Measurements from ENCODE around the gene GSTO1. TPM values are rescaled to one million over a fixed set of nuclear protein-coding genes. Genes with fewer than 3 reads are reported as not detected.

Gene GSTO1
- total RNA-seq, 1 donor from 2014 or later: 52.4 TPM

DNA sequence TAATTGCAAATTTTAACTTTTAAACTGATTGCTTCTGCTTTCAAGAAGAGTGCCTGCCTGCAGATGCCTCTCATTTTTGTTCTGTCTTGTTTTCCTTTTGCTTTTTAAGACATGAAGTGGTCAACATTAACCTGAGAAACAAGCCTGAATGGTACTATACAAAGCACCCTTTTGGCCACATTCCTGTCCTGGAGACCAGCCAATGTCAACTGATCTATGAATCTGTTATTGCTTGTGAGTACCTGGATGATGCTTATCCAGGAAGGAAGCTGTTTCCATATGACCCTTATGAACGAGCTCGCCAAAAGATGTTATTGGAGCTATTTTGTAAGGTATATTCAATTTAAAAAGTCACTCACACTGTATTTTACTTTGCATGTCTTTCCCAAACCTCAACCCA lies 23.1 kb downstream of the GSTO1 start:
- ATAC-seq: no peak

DNA sequence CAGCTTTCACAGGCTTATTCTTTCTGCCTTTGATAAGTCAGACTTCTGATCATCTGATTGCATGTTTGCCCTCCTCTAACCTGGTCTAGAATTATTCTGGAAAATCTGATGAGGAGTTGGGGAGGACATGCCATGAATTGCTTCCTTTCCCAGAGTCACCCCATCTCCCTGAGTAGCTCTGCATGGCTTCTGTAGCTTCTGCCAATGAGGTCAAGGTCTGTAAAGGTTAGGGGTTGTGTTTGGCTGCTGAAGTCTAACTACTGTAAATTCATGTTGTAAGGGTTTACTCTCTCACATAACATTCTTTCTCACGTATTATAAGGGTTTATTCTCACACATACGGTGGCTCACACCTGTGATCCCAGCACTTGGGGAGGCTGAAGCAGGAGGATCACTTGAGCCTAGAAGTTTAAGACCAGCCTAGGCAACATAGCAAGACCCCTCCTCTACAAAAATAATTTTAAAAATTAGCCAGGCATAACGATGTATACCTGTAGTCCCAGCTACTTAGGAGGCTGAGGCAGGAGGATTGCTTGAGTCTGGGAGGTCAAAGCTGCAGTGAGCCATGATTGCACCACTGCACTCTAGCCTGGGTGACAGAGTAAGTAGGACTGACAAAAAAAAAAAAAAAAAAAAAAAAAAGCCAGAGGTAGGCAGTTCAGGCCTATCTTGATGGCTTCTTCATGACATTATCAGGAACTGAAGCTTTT lies 25.0 kb downstream of the GSTO1 start:
- ATAC-seq: no peak

DNA sequence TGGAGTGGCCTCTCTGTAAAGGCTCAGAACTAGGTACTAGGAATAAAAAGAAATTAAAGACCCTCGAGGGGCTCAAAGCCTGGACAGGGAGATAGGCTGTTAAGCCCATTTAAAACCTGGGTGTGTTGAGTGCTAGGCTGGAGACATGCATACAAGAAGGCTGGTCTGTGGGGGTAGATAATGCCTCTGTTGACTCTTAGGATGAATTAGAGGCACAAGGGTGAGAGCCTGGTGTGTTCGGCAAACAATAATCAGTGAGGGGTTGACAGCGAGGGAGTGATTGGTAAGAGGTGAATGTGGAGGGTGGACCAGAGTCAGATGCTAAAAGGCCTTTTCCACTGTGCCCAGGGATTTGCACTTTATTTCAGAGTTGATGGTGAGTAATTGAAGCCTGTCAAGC lies 27.0 kb downstream of the GSTO1 start:
- ATAC-seq: no peak

DNA sequence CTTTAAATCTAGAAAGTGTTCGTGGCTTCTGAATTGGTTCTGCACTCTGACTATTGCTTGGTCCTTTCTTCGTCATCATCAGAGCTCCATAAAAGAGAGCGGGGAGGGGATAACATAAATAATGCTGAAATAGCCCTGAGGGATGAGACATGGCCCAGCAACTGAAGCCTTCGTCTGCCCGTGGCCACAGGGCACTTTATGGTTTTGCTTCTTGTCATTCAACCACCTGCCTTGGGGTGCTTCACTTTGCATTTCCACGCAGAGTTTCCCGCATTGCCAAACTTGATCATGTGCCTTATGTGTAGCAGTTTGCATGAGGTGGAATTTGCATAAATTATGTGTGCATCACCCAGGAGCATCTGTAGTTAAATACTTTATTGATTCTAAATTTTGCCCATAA lies 30.2 kb downstream of the GSTO1 start:
- no peak for ATAC-seq

DNA sequence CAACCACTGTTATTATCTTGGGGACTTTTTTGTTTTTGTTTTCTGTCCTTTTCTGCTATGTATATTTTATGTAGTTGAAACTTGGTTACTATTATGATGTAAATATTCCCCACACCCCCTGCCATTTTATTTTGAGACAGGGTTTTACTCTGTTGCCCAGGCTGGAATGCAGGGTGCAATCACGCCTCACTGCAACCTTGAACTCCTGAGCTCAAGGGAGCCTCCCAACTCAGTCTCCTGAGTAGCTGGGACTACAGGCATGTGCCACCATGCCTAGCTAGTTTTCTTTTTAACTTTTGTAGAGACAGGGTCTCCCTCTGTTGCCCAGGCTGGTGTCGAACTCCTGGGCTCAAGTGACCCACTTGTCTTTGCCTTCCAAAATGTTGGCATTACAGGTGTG lies 32.2 kb downstream of the GSTO1 start:
- no peak for ATAC-seq

DNA sequence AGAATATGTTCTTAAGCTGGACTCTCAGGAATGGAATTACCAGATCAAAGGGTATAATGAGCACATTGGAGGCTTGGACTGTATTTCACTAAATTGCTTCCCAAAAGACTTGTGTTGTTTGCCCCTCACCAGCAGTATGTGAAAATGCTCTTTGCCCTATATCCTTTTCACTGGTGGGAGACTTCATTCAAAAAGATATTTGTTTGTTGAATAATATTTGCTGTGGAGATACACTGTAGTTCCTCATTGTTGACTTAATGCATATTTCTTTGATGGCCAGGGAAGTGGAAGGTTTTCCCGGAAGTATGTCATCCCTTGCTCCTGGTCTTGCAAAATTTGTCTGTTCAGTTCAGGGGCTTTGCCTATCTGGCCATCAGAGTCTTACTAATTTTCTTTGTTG lies 33.7 kb downstream of the GSTO1 start:
- no peak for ATAC-seq

DNA sequence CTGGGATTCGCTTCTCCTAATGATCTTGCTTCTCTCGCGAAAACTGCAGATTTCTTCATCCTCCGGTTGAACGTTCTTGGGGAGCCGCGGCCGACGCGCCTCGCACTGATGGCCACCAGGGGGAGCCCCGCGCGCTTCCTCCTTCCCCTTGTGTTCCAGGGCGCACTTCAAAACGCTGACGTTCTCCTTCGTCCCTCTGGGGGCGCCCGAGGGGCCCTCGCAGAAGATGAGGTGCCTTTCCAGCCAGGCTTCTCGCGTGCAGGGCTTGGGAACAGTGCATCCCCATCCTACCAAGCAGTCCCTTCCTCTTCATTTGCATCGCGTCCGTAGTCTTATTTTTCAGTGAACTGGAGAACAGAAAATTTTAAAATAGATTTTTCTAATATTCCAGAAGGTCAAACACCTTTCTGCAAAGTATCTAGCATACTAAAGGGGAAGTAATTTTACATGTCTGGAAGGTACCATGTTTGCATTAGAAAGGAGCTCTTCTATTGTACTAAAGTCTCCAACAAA lies 36.8 kb downstream of the GSTO1 start:
- ATAC-seq: peak; percentile 99

DNA sequence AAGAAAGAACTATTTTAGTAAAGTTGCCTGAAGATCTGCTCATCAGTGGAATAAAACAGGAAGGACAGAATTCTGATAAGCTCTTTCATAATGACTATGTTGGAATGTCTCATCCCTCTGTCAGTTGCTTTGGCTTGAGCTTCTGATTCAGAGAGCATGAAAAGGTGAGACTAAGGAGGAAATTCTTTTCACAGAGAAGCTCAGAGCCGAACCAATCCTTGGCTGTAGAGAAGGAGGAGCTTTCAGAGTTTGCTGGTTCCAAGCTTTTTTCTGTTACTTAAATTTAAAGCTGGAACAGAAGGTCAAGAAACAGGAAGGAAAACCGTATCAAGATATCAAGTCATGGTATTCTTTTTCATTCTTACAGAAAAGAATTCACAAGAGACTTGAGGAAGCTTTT lies 38.3 kb downstream of the GSTO1 start:
- ATAC-seq: peak; percentile 53

DNA sequence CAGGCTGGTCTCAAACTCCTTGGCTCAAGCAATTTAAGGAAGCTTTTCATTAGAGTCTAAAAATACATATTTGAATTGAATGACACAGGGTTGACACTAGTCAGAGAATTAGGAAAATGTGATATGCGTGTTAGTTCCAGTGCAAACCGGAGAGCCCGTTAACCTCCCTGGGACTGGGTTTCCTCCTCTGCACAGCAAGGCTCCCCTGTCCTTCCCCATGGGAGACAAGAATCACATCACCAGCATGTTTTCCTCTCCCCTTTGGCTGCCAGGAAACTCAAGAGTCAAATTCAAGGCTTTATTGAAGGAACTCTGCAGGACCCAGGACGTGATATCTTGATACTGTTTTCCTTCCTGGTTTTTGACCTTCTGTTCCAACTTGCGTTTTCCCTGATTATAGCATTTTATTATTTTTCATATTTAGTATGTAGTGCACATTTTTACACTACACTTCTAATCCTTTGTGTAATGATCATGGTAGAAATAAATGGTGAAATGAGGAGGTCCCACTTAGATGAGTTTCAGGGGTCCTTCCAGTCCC lies 39.2 kb downstream of the GSTO1 start:
- no peak for ATAC-seq

DNA sequence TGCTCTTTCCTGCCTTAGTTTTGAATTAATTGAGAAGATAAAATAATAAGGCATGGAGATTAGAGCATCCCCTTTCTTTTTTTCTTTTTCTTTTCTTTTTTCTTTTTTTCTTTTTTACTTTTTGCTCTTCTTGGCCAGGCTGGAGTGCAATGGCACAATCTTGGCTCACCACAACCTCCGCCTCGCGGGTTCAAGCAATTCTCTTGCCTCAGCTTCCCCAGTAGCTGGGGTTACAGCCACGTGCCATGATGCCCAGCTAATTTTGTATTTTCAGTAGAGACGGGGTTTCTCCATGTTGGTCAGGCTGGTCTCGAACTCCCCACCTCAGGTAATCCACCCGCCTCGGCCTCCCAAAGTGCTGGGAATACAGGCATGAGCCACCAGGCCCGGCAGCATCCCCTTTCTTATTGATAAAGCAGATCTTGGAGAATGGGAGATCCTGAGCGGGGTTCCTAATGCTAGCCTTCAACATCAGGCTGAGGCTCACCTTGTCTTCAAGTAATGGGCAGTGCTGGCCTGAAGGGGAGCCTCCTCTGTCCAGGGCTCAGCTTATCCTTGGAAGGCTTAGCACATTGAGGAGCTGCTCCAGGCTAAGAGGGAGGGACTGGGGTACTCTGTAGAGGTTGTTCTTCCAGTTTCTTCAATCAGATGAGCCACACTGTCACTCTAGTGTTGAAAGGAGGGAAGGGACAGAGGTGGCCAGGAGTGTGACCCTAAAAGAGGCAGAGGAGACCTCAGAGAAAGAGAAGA lies 42.2 kb downstream of the GSTO1 start:
- ATAC-seq: no peak

DNA sequence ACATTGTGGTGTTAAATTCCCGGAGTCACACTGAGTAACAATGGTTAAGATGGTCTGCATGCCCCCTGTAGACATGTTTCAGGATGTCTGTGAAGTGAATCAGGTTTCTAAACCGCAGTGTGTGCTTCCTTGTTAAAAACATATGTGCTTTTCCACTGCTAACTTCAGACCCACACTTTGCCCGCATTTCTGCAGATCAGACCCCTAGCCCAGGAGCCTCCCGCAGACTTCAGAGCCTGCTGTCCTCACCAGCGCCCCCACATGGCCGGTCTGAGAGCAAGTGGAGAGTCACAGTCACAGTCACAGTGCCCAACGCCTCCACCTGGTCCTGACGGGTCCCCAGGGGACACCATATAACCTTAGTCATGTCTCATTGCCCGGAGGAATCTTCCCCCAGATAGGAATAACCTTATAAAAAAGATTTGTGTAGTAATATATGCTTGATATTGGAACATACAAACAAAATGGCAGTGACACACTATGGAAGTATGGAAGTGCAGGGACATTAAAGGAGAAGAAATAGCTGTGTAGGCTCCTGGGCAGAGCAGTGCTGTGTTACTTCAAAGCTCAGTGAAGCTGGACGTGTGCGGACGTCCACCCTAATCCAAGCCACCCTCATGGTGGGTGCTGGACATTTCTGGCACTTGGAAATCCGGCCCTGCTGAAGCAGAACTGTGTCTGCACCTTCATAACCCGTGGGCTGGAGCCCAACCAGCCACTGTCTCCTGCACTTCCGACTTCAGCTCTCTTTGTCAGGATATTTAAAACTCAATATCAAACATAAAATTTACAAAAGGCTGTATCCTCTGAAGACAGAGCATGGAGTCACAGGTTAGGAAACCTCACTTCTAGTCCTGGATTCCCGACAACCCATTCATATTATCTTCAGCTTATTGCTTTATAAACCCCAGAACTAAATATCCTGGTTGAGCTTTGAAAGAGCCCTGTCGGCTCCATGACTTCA lies 43.3 kb downstream of the GSTO1 start:
- ATAC-seq: no peak

DNA sequence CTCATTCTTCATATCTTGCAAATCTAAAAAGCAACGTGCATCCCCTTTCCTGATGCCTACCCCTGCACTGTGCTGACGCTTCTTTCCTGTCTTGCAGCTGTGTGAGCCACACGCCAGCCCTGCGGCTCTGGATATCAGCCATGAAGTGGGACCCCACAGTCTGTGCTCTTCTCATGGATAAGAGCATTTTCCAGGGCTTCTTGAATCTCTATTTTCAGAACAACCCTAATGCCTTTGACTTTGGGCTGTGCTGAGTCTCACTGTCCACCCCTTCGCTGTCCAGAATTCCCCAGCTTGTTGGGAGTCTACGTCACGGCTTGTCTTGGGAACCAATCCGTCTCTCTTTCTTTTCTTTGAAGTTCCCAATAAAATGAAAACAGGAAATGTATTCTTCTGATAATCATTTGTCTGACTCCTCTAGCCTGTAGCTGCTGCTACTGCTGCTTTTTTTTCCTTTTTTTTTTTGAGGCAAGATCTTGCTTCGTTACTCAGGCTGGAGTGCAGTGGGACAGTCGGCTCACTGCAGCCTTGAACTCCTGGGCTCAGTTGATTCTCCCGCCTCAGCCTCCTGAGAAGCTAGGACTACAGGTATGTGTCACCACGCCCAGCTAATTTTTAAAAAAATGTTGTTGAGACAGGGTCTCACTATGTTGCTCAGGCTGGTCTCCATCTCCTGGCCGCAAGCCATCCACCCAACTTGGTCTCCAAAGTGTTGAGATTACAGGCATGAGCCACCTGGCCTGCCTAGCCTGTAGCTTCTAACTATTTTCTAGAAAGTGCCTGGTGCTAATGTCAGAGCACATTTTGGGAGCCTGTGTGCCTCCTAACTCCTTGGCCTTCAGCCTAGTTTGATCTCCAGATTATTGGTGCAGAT lies 44.6 kb downstream of the GSTO1 start:
- no peak for ATAC-seq

DNA sequence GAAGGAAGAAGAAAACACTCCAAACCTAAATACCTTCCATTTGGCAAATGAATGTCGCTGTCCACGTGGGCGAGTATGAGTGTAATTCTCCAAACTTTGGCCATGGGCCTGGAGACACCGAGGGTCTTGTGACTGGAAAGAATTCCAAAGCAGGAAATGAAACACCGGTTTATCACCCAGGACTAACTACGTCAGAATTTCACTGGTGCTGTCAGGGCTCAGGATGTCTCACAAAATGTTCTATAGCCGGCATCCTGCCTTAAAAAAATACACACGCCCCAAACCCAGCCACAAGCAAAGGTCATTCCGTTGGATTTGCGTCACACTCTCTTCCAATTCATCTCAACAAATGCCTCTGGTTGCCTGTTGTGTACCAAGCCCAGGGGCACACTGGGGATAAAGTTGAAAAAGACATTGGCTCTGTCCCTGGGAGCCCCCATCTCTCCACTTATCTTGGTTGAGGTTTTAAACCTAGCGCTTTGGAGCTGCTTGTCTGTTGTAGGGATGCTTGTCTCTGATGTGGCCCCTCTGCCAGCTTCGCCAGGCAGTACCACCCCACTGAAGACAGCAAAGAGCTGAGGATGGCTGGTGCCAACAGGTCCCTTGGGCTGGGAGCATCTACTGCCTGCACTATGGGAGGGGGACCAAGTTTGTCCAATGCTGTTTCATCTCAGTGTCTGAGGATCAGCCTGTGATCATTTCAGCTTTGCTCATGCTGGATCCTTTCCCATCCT lies 45.5 kb downstream of the GSTO1 start:
- no peak for ATAC-seq

DNA sequence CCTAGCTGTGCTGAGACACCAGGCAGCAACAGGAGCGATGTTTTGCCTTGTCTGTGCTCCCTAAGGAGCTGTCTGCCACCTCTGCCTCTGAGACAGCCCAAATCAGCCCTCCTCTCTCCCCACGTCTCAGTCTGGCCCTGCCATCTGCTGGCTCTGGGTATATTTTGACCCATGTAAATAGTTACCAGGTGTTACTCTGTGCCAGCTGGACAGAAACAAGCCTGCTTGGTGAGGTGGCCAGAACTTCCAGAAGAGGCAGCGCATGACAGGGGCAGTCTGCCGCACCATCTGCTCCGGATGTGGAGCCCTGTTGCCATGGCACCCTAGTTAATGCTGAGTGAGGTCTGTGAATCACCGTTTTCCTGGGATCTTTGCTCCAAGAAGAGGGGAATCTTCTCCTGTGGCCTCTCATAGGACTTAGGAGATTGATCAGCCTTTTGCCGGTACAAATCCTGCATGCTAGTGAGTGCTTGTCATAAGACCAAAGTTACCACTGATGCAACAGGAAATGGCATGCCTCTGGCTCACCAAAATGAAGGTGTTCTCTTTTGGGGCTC lies 46.1 kb downstream of the GSTO1 start:
- peak; percentile 5 for ATAC-seq

DNA sequence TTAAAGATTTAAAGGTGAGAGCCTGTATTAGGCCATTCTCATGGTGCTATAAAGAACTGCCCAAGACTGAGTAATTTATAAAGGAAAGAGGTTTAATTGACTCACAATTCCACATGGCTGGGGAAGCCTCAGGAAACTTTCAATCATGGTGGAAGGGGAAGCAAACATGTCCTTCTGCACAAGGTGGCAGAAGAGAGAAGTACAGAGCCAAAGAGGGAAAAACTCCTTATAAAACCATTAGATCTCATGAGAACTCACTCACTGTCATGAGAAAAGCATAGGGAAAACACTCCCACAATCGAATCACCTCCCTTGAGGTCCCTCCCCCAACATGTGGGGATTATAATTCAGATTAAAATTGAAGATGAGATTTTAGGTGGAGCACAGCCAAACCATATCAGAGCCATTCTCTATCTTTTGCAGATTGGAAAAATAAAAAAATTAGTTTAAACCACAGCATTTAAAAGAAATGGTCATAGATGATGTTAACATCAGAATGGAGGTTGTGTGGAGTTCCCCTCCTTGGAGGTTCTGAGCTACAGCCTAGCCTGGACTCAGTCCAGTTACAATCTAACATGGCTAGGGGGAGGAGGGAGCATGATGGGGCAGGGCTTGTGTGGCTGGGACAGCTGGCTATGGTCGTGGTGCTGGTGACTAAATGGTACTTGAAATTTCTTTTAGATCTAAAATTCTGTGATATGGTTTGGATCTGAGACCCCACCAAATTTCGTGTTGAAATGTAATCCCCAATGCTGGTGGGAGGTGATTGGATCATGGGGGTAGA lies 47.4 kb downstream of the GSTO1 start:
- no peak for ATAC-seq

DNA sequence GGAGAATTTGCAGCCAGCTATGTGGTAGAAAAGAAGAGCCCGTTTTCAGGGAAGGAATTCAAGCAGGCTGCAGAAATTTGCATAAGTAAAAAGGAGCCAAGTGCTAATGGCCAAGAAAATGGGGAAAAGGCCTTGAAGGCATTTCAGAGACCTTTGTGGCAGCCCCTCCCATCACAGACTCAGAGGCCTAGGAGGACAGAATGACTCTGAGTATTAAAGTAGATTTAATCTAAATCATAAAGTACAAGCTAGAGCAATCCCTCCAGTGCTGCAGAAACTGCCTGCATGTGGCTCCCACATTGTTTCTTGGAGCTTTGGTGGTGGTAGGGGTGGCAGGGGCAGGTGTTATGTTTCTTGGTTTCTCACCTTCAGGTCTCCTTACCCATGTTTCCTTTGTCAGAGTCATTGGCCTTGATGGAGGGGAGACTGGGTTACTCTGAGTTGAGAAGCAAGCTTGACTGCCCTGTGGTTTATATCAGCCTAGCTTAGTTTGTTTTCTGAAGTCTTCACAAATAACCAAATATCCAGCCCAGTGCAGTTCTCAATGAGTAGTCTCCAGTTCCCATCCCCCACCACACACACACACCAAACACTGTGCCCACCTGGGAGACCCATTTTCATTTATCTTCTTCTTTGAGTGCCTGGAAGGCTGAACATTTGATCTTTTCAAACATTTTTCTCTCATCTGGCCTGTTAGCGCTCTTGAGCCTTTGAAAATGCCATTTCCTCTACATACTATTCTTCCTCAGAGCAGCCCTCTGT lies 49.1 kb downstream of the GSTO1 start:
- no peak for ATAC-seq

DNA sequence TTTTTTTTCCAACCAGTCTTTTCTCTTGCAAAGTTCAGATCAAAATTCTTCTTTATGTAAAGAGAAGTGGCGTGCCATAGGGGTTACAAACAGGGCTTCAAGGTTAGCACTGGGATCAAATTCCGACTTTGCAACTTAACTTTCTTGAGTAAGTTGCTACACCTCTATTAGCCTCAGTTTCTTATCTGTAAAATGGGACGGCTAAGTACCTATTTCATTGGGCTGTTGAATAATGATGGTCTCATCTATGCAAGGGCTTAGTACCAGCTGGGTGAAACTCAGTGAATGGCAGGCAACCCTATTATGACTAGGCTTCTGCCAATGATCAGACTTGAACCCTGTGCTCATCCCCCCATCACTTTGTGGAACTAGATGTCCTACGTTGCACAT lies 49.7 kb downstream of the GSTO1 start:
- ATAC-seq: no peak

DNA sequence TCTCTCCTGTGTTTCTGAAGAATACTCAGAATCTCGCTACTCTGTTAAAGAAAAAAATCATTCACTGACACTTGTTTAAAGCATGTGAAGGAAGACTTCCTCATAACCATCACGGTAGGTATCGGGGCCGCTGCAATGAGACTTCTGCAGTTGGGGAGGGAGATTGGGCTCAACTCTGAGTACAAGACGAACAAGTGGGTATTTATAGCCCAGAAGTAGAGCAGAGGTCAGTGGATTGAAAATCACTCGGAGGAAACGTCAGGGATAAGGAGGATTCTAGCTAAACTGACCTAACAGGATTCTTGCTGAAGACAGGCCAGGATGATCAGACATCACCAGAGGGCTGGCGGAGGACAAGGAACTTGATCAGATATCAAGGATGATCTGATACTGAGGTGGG lies 50.2 kb downstream of the GSTO1 start:
- ATAC-seq: peak; percentile 43

DNA sequence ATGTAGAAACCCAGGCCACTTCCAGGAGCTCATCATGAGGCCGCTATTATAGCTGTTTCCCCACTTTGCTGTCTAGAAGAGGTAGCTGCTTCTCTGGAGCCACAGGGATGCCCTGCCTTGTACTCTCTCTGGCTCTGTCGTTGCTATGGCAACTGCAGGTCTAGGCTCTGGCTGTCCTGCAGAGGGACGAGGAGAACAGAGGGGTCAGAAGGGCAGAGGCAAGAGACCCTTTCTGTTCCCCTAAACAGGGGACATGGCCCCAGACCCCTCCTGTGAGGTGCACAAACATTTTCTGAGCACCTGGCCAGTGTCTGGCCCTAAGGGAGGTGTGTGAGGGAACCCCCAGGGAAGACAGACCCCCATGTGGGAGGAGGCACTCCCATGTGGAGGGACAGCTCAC lies 52.2 kb downstream of the GSTO1 start:
- ATAC-seq: no peak

Data from esophagus mucosa (tissue), 1 donor.